DMS79 treated with DMSO at 0.1 percent for 48 hours (cell line): Measurements from ENCODE around the gene PLXNA4.

Experiments used
- DNase-seq: peaks from one replicate; lab custom pipeline; 2025; lab: John Stamatoyannopoulos, UW

Gene PLXNA4

GRCh38 chr7:132261327-132262159, 314.7 kb downstream of the PLXNA4 start:
- no peak for DNase-seq

- no peak for DNase-seq
Observed at GRCh38 chr7:132258231-132258630, 318.0 kb downstream of the PLXNA4 start.

GRCh38 chr7:132257253-132257652, 319.0 kb downstream of the PLXNA4 start:
- no peak for DNase-seq

- DNase-seq: no peak
Observed at GRCh38 chr7:132256721-132257212, 319.5 kb downstream of the PLXNA4 start.

- peak; percentile 91 for DNase-seq
Observed at GRCh38 chr7:132255898-132256297, 320.4 kb downstream of the PLXNA4 start.

- peak; percentile 75 for DNase-seq
Observed at GRCh38 chr7:132255115-132255797, 321.0 kb downstream of the PLXNA4 start.

- DNase-seq: no peak
Observed at GRCh38 chr7:132254455-132254854, 321.8 kb downstream of the PLXNA4 start.

GRCh38 chr7:132252793-132253100, 323.5 kb downstream of the PLXNA4 start:
- no peak for DNase-seq

- peak; percentile 83 for DNase-seq
Observed at GRCh38 chr7:132251327-132251659, 325.0 kb downstream of the PLXNA4 start.

- no peak for DNase-seq
Observed at GRCh38 chr7:132250480-132251326, 325.6 kb downstream of the PLXNA4 start.

- no peak for DNase-seq
Observed at GRCh38 chr7:132249256-132249971, 326.9 kb downstream of the PLXNA4 start.

GRCh38 chr7:132248841-132249240, 327.4 kb downstream of the PLXNA4 start:
- no peak for DNase-seq

GRCh38 chr7:132247995-132248618, 328.2 kb downstream of the PLXNA4 start:
- no peak for DNase-seq

GRCh38 chr7:132246591-132246990, 329.7 kb downstream of the PLXNA4 start:
- DNase-seq: no peak

GRCh38 chr7:132245539-132245938, 330.7 kb downstream of the PLXNA4 start:
- no peak for DNase-seq

GRCh38 chr7:132244903-132245480, 331.3 kb downstream of the PLXNA4 start:
- DNase-seq: no peak

- no peak for DNase-seq
Observed at GRCh38 chr7:132243463-132243862, 332.8 kb downstream of the PLXNA4 start.

GRCh38 chr7:132243051-132243450, 333.2 kb downstream of the PLXNA4 start:
- DNase-seq: no peak

GRCh38 chr7:132242192-132242812, 334.0 kb downstream of the PLXNA4 start:
- peak; percentile 20 for DNase-seq

GRCh38 chr7:132240821-132241422, 335.3 kb downstream of the PLXNA4 start:
- DNase-seq: peak; percentile 59
